Measurements from ENCODE around the gene PPHLN1.

The PPHLN1 gene

GRCh38 chr12:42444192-42444943 is 118.4 kb downstream of the PPHLN1 start:
- FAIRE-seq = no peak

- FAIRE-seq = no peak
Measured at GRCh38 chr12:42445891-42446290, 119.9 kb downstream of the PPHLN1 start.

- FAIRE-seq = no peak
Measured at GRCh38 chr12:42446761-42447160, 120.8 kb downstream of the PPHLN1 start.

GRCh38 chr12:42447371-42447786 is 121.4 kb downstream of the PPHLN1 start:
- no peak for FAIRE-seq

- FAIRE-seq = no peak
Measured at GRCh38 chr12:42448841-42449240, 122.9 kb downstream of the PPHLN1 start.

- FAIRE-seq = no peak
Measured at GRCh38 chr12:42450248-42450647, 124.3 kb downstream of the PPHLN1 start.

- FAIRE-seq = no peak
Measured at GRCh38 chr12:42458575-42458974, 132.6 kb downstream of the PPHLN1 start.

- FAIRE-seq = no peak
Measured at GRCh38 chr12:42459336-42459847, 133.4 kb downstream of the PPHLN1 start.

- FAIRE-seq = no peak
Measured at GRCh38 chr12:42462486-42462885, 136.5 kb downstream of the PPHLN1 start.

GRCh38 chr12:42463671-42464070 is 137.7 kb downstream of the PPHLN1 start:
- no peak for FAIRE-seq

- FAIRE-seq = no peak
Measured at GRCh38 chr12:42468341-42468821, 142.4 kb downstream of the PPHLN1 start.

- no peak for FAIRE-seq
Measured at GRCh38 chr12:42468921-42469320, 143.0 kb downstream of the PPHLN1 start.

- no peak for FAIRE-seq
Measured at GRCh38 chr12:42469355-42470175, 143.6 kb downstream of the PPHLN1 start.

GRCh38 chr12:42472376-42472775 is 146.4 kb downstream of the PPHLN1 start:
- no peak for FAIRE-seq

- no peak for FAIRE-seq
Measured at GRCh38 chr12:42473130-42473529, 147.2 kb downstream of the PPHLN1 start.

- no peak for FAIRE-seq
Measured at GRCh38 chr12:42473561-42473960, 147.6 kb downstream of the PPHLN1 start.

- FAIRE-seq = no peak
Measured at GRCh38 chr12:42474391-42474790, 148.4 kb downstream of the PPHLN1 start.

GRCh38 chr12:42475106-42475505 is 149.1 kb downstream of the PPHLN1 start:
- no peak for FAIRE-seq

GRCh38 chr12:42477941-42478340 is 152.0 kb downstream of the PPHLN1 start:
- FAIRE-seq = no peak

GRCh38 chr12:42481368-42481767 is 155.4 kb downstream of the PPHLN1 start:
- FAIRE-seq = no peak

- no peak for FAIRE-seq
Measured at GRCh38 chr12:42482041-42482747, 156.2 kb downstream of the PPHLN1 start.

GRCh38 chr12:42482748-42483520 is 157.0 kb downstream of the PPHLN1 start:
- FAIRE-seq = no peak

GRCh38 chr12:42483521-42483790 is 157.5 kb downstream of the PPHLN1 start:
- no peak for FAIRE-seq
